ENCODE measurements around the gene BRD1. TPM values are rescaled to one million over a fixed set of nuclear protein-coding genes. Genes with fewer than 3 reads are reported as not detected.

Gene BRD1
- total and polyA plus RNA-seq, 2 experiments from 2014 or later: 12.3 to 33.8 TPM

DNA sequence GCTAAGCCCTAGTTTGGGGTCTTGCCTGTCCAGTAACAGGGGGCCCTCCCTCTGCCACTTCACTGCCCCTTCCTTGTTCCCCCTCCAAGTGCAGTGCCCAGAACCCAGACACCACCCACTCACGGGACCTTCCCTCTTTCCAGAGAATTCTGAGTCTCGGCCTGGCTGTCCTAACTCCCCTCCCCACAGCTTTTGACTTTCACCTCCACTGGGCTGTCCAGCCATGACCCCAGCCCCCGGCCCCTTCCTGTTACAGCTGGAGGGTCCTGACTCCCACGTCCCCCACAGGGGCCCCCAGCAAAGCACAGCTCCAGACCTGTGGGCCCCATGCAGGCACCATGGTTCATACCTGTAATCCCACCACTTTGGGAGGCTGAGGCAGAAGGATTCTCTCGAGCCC is 71.5 kb downstream of the BRD1 start:
- Histone ChIP-seq H3K9me2 (ENCODE audit: insufficient read depth) (no peaks in the 10 kb centered on the region), H2AFZ (no peak overlapping the region), H3K27ac (ENCODE audit: low read depth) (no peak overlapping the region), H3K4me3 (no peak overlapping the region), H3K4me2 (no peak overlapping the region), H3K4me1 (ENCODE audit: insufficient read depth) (no peaks in the 10 kb centered on the region), H3F3A (replicated peaks; ENCODE audit: low read depth) (no peaks in the 10 kb centered on the region), H3K79me2 (replicated peaks; ENCODE audit: insufficient read depth) (no peaks in the 10 kb centered on the region), H3K27me3 (ENCODE audit: insufficient read depth) (no peaks in the 10 kb centered on the region), H3K36me3 (ENCODE audit: insufficient read depth) (no peaks in the 10 kb centered on the region; the same call in 1 of the 2 replicates), H4K20me1 (replicated peaks; ENCODE audit: insufficient read depth) (no peaks in the 10 kb centered on the region)
- Mint-ChIP-seq H3K27me3 (ENCODE audit: insufficient read depth, low read depth, poor library complexity) (peaks cover 2% of the 10 kb centered on the region), H3K4me3 (no peak overlapping the region), H3K9me3 (peaks cover 2% of the 10 kb centered on the region; the same call in 1 of the 3 replicates), H3K4me1 (no peaks in the 10 kb centered on the region; the same call in 2 of the 3 replicates), H3K36me3 (ENCODE audit: low read depth) (no peaks in the 10 kb centered on the region), H3K27ac (no peak overlapping the region)
- TF ChIP-seq, protein P1, sequence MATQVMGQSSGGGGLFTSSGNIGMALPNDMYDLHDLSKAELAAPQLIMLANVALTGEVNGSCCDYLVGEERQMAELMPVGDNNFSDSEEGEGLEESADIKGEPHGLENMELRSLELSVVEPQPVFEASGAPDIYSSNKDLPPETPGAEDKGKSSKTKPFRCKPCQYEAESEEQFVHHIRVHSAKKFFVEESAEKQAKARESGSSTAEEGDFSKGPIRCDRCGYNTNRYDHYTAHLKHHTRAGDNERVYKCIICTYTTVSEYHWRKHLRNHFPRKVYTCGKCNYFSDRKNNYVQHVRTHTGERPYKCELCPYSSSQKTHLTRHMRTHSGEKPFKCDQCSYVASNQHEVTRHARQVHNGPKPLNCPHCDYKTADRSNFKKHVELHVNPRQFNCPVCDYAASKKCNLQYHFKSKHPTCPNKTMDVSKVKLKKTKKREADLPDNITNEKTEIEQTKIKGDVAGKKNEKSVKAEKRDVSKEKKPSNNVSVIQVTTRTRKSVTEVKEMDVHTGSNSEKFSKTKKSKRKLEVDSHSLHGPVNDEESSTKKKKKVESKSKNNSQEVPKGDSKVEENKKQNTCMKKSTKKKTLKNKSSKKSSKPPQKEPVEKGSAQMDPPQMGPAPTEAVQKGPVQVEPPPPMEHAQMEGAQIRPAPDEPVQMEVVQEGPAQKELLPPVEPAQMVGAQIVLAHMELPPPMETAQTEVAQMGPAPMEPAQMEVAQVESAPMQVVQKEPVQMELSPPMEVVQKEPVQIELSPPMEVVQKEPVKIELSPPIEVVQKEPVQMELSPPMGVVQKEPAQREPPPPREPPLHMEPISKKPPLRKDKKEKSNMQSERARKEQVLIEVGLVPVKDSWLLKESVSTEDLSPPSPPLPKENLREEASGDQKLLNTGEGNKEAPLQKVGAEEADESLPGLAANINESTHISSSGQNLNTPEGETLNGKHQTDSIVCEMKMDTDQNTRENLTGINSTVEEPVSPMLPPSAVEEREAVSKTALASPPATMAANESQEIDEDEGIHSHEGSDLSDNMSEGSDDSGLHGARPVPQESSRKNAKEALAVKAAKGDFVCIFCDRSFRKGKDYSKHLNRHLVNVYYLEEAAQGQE (IDR thresholded peaks at IDR 0.05; ENCODE audit: unreplicated experiment): no peak
- TF ChIP-seq CREB1 (CRISPR knock-in tag; IDR thresholded peaks at IDR 0.05; ENCODE audit: low read depth) (no peak), ZNF114 (CRISPR knock-in tag; IDR thresholded peaks at IDR 0.05) (no peak), STAT1 (IDR thresholded peaks at IDR 0.05; ENCODE audit: unreplicated experiment) (no peak), EZH2phosphoT487 (IDR thresholded peaks at IDR 0.05; ENCODE audit: unreplicated experiment) (no peak), NANOG (IDR thresholded peaks at IDR 0.05; ENCODE audit: borderline replicate concordance) (no peak), JUNB (IDR thresholded peaks at IDR 0.05; ENCODE audit: unreplicated experiment) (no peak), POLR2AphosphoS5 (IDR thresholded peaks at IDR 0.05; ENCODE audit: low read depth) (no peak), EZH2 (IDR thresholded peaks at IDR 0.05; ENCODE audit: low read depth, unreplicated experiment) (no peak), ZNF331 (CRISPR knock-in tag; IDR thresholded peaks at IDR 0.05; ENCODE audit: low read depth) (no peak)
- TF ChIP-seq, protein P2, sequence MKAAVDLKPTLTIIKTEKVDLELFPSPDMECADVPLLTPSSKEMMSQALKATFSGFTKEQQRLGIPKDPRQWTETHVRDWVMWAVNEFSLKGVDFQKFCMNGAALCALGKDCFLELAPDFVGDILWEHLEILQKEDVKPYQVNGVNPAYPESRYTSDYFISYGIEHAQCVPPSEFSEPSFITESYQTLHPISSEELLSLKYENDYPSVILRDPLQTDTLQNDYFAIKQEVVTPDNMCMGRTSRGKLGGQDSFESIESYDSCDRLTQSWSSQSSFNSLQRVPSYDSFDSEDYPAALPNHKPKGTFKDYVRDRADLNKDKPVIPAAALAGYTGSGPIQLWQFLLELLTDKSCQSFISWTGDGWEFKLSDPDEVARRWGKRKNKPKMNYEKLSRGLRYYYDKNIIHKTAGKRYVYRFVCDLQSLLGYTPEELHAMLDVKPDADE (IDR thresholded peaks at IDR 0.05): no peak
- TF ChIP-seq, protein P3, sequence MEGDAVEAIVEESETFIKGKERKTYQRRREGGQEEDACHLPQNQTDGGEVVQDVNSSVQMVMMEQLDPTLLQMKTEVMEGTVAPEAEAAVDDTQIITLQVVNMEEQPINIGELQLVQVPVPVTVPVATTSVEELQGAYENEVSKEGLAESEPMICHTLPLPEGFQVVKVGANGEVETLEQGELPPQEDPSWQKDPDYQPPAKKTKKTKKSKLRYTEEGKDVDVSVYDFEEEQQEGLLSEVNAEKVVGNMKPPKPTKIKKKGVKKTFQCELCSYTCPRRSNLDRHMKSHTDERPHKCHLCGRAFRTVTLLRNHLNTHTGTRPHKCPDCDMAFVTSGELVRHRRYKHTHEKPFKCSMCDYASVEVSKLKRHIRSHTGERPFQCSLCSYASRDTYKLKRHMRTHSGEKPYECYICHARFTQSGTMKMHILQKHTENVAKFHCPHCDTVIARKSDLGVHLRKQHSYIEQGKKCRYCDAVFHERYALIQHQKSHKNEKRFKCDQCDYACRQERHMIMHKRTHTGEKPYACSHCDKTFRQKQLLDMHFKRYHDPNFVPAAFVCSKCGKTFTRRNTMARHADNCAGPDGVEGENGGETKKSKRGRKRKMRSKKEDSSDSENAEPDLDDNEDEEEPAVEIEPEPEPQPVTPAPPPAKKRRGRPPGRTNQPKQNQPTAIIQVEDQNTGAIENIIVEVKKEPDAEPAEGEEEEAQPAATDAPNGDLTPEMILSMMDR (conservative IDR thresholded peaks at IDR 0.05; ENCODE audit: low read depth in 2 of 2): no peak
- TF ChIP-seq, protein P4, sequence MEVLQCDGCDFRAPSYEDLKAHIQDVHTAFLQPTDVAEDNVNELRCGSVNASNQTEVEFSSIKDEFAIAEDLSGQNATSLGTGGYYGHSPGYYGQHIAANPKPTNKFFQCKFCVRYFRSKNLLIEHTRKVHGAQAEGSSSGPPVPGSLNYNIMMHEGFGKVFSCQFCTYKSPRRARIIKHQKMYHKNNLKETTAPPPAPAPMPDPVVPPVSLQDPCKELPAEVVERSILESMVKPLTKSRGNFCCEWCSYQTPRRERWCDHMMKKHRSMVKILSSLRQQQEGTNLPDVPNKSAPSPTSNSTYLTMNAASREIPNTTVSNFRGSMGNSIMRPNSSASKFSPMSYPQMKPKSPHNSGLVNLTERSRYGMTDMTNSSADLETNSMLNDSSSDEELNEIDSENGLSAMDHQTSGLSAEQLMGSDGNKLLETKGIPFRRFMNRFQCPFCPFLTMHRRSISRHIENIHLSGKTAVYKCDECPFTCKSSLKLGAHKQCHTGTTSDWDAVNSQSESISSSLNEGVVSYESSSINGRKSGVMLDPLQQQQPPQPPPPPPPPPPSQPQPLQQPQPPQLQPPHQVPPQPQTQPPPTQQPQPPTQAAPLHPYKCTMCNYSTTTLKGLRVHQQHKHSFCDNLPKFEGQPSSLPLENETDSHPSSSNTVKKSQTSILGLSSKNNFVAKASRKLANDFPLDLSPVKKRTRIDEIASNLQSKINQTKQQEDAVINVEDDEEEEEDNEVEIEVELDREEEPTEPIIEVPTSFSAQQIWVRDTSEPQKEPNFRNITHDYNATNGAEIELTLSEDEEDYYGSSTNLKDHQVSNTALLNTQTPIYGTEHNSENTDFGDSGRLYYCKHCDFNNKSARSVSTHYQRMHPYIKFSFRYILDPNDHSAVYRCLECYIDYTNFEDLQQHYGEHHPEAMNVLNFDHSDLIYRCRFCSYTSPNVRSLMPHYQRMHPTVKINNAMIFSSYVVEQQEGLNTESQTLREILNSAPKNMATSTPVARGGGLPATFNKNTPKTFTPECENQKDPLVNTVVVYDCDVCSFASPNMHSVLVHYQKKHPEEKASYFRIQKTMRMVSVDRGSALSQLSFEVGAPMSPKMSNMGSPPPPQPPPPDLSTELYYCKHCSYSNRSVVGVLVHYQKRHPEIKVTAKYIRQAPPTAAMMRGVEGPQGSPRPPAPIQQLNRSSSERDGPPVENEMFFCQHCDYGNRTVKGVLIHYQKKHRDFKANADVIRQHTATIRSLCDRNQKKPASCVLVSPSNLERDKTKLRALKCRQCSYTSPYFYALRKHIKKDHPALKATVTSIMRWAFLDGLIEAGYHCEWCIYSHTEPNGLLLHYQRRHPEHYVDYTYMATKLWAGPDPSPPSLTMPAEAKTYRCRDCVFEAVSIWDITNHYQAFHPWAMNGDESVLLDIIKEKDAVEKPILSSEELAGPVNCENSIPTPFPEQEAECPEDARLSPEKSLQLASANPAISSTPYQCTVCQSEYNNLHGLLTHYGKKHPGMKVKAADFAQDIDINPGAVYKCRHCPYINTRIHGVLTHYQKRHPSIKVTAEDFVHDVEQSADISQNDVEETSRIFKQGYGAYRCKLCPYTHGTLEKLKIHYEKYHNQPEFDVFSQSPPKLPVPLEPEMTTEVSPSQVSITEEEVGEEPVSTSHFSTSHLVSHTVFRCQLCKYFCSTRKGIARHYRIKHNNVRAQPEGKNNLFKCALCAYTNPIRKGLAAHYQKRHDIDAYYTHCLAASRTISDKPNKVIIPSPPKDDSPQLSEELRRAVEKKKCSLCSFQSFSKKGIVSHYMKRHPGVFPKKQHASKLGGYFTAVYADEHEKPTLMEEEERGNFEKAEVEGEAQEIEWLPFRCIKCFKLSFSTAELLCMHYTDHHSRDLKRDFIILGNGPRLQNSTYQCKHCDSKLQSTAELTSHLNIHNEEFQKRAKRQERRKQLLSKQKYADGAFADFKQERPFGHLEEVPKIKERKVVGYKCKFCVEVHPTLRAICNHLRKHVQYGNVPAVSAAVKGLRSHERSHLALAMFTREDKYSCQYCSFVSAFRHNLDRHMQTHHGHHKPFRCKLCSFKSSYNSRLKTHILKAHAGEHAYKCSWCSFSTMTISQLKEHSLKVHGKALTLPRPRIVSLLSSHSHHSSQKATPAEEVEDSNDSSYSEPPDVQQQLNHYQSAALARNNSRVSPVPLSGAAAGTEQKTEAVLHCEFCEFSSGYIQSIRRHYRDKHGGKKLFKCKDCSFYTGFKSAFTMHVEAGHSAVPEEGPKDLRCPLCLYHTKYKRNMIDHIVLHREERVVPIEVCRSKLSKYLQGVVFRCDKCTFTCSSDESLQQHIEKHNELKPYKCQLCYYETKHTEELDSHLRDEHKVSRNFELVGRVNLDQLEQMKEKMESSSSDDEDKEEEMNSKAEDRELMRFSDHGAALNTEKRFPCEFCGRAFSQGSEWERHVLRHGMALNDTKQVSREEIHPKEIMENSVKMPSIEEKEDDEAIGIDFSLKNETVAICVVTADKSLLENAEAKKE (CRISPR knock-in tag; IDR thresholded peaks at IDR 0.05): no peak
- no peak for ATAC-seq
- no peak for DNase-seq (ENCODE audit: low spot score)

Data from GM23338 (cell line).